HL-60 (cell line): ENCODE data around the gene HPS3.

Experiments used
- CTCF ChIP-seq: IDR thresholded peaks from one replicate; pipeline ENCODE4 v1.5.1; 2011; ENCODE audit warnings: low read length, control low read depth, inconsistent platforms; ENCODE audit not compliant: insufficient read depth
- GABPA ChIP-seq: IDR thresholded peaks from 2 replicates; pipeline ENCODE4 v1.6.1; 2012; ENCODE audit warnings: low read depth
- POLR2AphosphoS5 ChIP-seq: IDR thresholded peaks from 2 replicates; pipeline ENCODE4 v1.6.1; 2012; ENCODE audit warnings: low read depth
- REST ChIP-seq: IDR thresholded peaks from 2 replicates; pipeline ENCODE4 v1.6.1; 2012; ENCODE audit warnings: low read depth; ENCODE audit not compliant: insufficient replicate concordance
- SPI1 ChIP-seq: IDR thresholded peaks from 2 replicates; pipeline ENCODE4 v1.6.1; 2012; ENCODE audit warnings: low read depth, mild to moderate bottlenecking, borderline replicate concordance

GRCh38 chr3:149087208-149087607, 42.2 kb upstream of the HPS3 start:
- TF ChIP-seq REST (no peak), CTCF (no peak), GABPA (no peak), POLR2AphosphoS5 (no peak), SPI1 (no peak)
